ENCODE results near the gene IQCH. TPM values are rescaled to one million over a fixed set of nuclear protein-coding genes. Genes with fewer than 3 reads are reported as not detected.
A peak's percentile ranks its signal among the peaks of the same experiment; 100 is the strongest.
"Not testable (repeated sequence)": the region's sequence is repeated elsewhere in the genome, so short reads cannot be mapped to it uniquely, and the experiment has no call there.

Gene IQCH
- total RNA-seq, 1 donor from 2014 or later, result 5.2 TPM

DNA sequence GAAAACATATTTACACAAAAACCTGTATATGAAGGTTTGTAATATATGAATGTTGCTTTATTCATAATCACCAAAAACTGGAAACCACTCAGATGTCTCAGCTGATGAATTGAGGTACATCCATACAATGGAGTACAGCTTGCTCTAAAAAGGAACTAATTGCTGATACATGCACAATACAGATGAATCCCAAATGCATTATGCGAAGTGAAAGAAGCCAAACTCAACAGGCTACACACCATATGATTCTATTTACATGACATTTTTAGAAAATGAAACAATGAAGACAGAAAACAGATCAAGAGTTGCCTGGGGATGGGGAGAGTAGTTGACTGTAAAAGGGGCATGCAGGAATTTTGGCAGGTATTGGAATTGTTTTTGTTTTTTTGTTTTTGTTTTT, 95.5 kb downstream of the IQCH start:
- H3K27ac Mint-ChIP-seq, result no peak overlapping the region
- peaks cover 3% of the 10 kb centered on the region for H3K4me1 Mint-ChIP-seq (ENCODE audit: low read depth)
- TF ChIP-seq, protein P1, sequence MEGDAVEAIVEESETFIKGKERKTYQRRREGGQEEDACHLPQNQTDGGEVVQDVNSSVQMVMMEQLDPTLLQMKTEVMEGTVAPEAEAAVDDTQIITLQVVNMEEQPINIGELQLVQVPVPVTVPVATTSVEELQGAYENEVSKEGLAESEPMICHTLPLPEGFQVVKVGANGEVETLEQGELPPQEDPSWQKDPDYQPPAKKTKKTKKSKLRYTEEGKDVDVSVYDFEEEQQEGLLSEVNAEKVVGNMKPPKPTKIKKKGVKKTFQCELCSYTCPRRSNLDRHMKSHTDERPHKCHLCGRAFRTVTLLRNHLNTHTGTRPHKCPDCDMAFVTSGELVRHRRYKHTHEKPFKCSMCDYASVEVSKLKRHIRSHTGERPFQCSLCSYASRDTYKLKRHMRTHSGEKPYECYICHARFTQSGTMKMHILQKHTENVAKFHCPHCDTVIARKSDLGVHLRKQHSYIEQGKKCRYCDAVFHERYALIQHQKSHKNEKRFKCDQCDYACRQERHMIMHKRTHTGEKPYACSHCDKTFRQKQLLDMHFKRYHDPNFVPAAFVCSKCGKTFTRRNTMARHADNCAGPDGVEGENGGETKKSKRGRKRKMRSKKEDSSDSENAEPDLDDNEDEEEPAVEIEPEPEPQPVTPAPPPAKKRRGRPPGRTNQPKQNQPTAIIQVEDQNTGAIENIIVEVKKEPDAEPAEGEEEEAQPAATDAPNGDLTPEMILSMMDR (IDR thresholded peaks at IDR 0.05; ENCODE audit: unreplicated experiment), result no peak
- no peak for DNase-seq (ENCODE audit: low spot score, unreplicated experiment)
- no peaks in the 10 kb centered on the region for H3K27me3 Mint-ChIP-seq
- H3K4me3 Mint-ChIP-seq (ENCODE audit: low read depth), result no peak overlapping the region
- H3K9me3 Mint-ChIP-seq (ENCODE audit: low read depth), result peaks cover 43% of the 10 kb centered on the region
- peaks cover 17% of the 10 kb centered on the region for H3K36me3 Mint-ChIP-seq (ENCODE audit: insufficient read depth)

GRCh38 chr15:67358391-67358790, 103.8 kb downstream of the IQCH start:
- Mint-ChIP-seq H3K4me1 (ENCODE audit: low read depth) (peaks cover 44% of the 10 kb centered on the region), H3K27ac (peak overlapping the region; percentile 93), H3K4me3 (ENCODE audit: low read depth) (no peak overlapping the region), H3K36me3 (ENCODE audit: insufficient read depth) (peaks cover 2% of the 10 kb centered on the region), H3K9me3 (ENCODE audit: low read depth) (peaks cover 6% of the 10 kb centered on the region), H3K27me3 (no peaks in the 10 kb centered on the region)
- DNase-seq (ENCODE audit: low spot score, unreplicated experiment), result no peak
- TF ChIP-seq, protein P1 (IDR thresholded peaks at IDR 0.05; ENCODE audit: unreplicated experiment), result no peak

- H3K27ac Mint-ChIP-seq, result peak overlapping the region; percentile 93
- H3K4me3 Mint-ChIP-seq (ENCODE audit: low read depth), result no peak overlapping the region
- H3K4me1 Mint-ChIP-seq (ENCODE audit: low read depth), result peaks cover 44% of the 10 kb centered on the region
- H3K36me3 Mint-ChIP-seq (ENCODE audit: insufficient read depth), result peaks cover 2% of the 10 kb centered on the region
- TF ChIP-seq, protein P1 (IDR thresholded peaks at IDR 0.05; ENCODE audit: unreplicated experiment), result no peak
- H3K9me3 Mint-ChIP-seq (ENCODE audit: low read depth), result peaks cover 2% of the 10 kb centered on the region
- no peak for DNase-seq (ENCODE audit: low spot score, unreplicated experiment)
- H3K27me3 Mint-ChIP-seq, result no peaks in the 10 kb centered on the region
Observed at GRCh38 chr15:67358812-67359211, 104.2 kb downstream of the IQCH start.

DNA sequence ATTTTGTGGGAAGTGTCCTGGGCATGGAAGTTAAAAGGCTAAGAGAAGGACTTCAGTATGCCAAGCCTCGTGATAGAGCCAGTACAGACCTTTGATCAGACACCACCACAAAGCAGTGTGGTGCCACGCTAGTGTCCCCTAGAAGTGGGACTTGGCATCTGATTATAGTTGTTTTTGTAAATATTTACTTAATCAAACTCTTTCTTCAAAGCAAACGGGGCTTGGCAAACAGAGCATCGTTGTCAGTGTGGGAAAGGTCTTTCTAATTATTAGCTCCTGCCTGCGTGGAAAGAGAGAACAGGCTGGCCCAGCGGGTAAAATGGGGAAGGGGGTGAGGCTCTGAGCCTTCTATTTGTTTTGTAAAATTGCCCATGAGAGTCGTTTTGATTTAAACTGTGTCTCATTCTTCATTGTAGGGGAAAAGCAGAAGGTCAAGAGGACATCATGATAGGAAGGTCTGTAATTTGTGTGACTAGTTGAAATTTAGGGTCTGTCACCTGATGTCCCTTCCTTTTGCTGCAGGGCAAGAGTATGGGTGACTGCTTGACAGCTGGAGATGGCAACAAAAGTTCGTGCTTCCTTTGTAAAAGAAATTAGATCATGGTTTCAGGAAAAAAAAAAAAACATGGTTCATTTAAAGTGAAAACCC, 105.0 kb downstream of the IQCH start:
- Mint-ChIP-seq H3K27me3 (no peaks in the 10 kb centered on the region), H3K36me3 (ENCODE audit: insufficient read depth) (no peaks in the 10 kb centered on the region), H3K4me3 (ENCODE audit: low read depth) (peak overlapping the region; percentile 46), H3K27ac (peak overlapping the region; percentile 93), H3K9me3 (ENCODE audit: low read depth) (no peaks in the 10 kb centered on the region), H3K4me1 (ENCODE audit: low read depth) (peaks cover 44% of the 10 kb centered on the region)
- TF ChIP-seq, protein P1 (IDR thresholded peaks at IDR 0.05; ENCODE audit: unreplicated experiment), result no peak
- no peak for DNase-seq (ENCODE audit: low spot score, unreplicated experiment)

GRCh38 chr15:67361100-67361499, 106.5 kb downstream of the IQCH start:
- H3K4me1 Mint-ChIP-seq (ENCODE audit: low read depth), result peaks cover 40% of the 10 kb centered on the region
- no peaks in the 10 kb centered on the region for H3K36me3 Mint-ChIP-seq (ENCODE audit: insufficient read depth)
- H3K27me3 Mint-ChIP-seq, result no peaks in the 10 kb centered on the region
- H3K27ac Mint-ChIP-seq, result no peak overlapping the region
- TF ChIP-seq, protein P1 (IDR thresholded peaks at IDR 0.05; ENCODE audit: unreplicated experiment), result no peak
- no peak overlapping the region for H3K4me3 Mint-ChIP-seq (ENCODE audit: low read depth)
- no peak for DNase-seq (ENCODE audit: low spot score, unreplicated experiment)
- H3K9me3 Mint-ChIP-seq (ENCODE audit: low read depth), result no peaks in the 10 kb centered on the region

DNA sequence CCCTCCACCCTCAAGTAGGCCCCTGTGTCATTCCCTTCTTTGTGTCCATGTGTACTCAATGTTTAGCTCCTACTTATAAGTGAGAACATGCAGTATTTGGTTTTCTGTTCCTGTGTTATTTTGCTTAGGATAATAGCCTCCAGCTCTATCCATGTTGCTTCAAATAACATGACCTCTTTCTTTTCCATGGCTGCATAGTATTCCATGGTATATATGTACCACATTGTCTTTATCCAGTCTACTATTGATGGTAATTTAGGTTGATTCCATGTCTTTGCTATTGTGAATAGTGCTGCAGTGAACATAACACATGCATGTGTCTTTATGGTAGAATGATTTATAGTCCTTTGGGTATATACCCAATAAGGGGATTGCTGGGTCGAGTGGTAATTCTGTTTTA, 109.1 kb downstream of the IQCH start:
- not testable (repeated sequence) for H3K36me3 Mint-ChIP-seq (ENCODE audit: insufficient read depth); H3K9me3 Mint-ChIP-seq (ENCODE audit: low read depth); DNase-seq (ENCODE audit: low spot score, unreplicated experiment); H3K27ac Mint-ChIP-seq; H3K4me3 Mint-ChIP-seq (ENCODE audit: low read depth); H3K27me3 Mint-ChIP-seq
- H3K4me1 Mint-ChIP-seq (ENCODE audit: low read depth), result peaks cover 23% of the 10 kb centered on the region
